GM23338 (cell line): Measurements from ENCODE around the gene SCAANT1. TPM values are rescaled to one million over a fixed set of nuclear protein-coding genes. Genes with fewer than 3 reads are reported as not detected.

Experiments used
- ATAC-seq: fragments of 200-7000 bp; cut with Tn5 transposase; 3 replicates; pipeline ENCODE4 v1.9.1; 2020
- DNase-seq: peaks from one replicate; pipeline ENCODE4 v3.0.0-alpha.2; 2015; ENCODE audit warnings: low spot score
- H2AFZ ChIP-seq: fragments of 200-600 bp; sonication (generic); 2 replicates; pipeline ENCODE4 v1.8.0; 2016; ENCODE audit warnings: antibody characterized with exemption, mild to moderate bottlenecking, moderate library complexity
- H3F3A ChIP-seq: fragments of 200-600 bp; sonication (generic); replicated peaks from 2 replicates; pipeline ENCODE4 v1.8.0; 2017; ENCODE audit warnings: antibody characterized with exemption, mixed run types, low read depth
- H3K27ac ChIP-seq: fragments of 200-600 bp; sonication (generic); 2 replicates; pipeline ENCODE4 v1.6.1; 2016; ENCODE audit warnings: low read depth
- H3K27me3 ChIP-seq: fragments of 200-600 bp; sonication (generic); 2 replicates; pipeline ENCODE4 v1.8.0; 2016; ENCODE audit warnings: mild to moderate bottlenecking, mixed run types, moderate library complexity; ENCODE audit not compliant: insufficient read depth
- H3K36me3 ChIP-seq: fragments of 200-600 bp; sonication (generic); 2 replicates; pipeline ENCODE4 v1.8.0; 2016; ENCODE audit warnings: mild to moderate bottlenecking; ENCODE audit not compliant: insufficient read depth
- H3K4me1 ChIP-seq: fragments of 200-600 bp; sonication (generic); 2 replicates; pipeline ENCODE4 v1.8.0; 2016; ENCODE audit warnings: mild to moderate bottlenecking, moderate library complexity; ENCODE audit not compliant: insufficient read depth
- H3K4me2 ChIP-seq: fragments of 200-600 bp; sonication (generic); 2 replicates; pipeline ENCODE4 v1.7.1; 2017; ENCODE audit warnings: mixed run types
- H3K4me3 ChIP-seq: fragments of 200-600 bp; sonication (generic); 2 replicates; pipeline ENCODE4 v1.6.1; 2016; ENCODE audit warnings: mixed run types
- H3K79me2 ChIP-seq: fragments of 200-600 bp; sonication (generic); replicated peaks from 2 replicates; pipeline ENCODE4 v1.8.0; 2017; ENCODE audit warnings: mild to moderate bottlenecking; ENCODE audit not compliant: insufficient read depth
- H3K9me2 ChIP-seq: fragments of 200-600 bp; sonication (generic); 2 replicates; pipeline ENCODE4 v1.8.0; 2017; ENCODE audit not compliant: insufficient read depth
- H4K20me1 ChIP-seq: fragments of 200-600 bp; sonication (generic); replicated peaks from 2 replicates; pipeline ENCODE4 v1.8.0; 2017; ENCODE audit warnings: mild to moderate bottlenecking; ENCODE audit not compliant: insufficient read depth
- H3K27ac Mint-ChIP-seq: 2 replicates; pipeline ENCODE4 v1.8.0; 2020; ENCODE audit warnings: inconsistent platforms, mild to moderate bottlenecking, moderate library complexity, mixed read lengths
- H3K27me3 Mint-ChIP-seq: 3 replicates; pipeline ENCODE4 v1.8.0; 2022; ENCODE audit warnings: low read depth, mild to moderate bottlenecking, moderate library complexity, mixed read lengths, inconsistent platforms; ENCODE audit not compliant: insufficient read depth, poor library complexity
- H3K36me3 Mint-ChIP-seq: 3 replicates; pipeline ENCODE4 v1.8.0; 2021; ENCODE audit warnings: low read depth, mild to moderate bottlenecking, inconsistent platforms, moderate library complexity, mixed read lengths
- H3K4me1 Mint-ChIP-seq: 3 replicates; pipeline ENCODE4 v1.8.0; 2020; ENCODE audit warnings: mild to moderate bottlenecking, inconsistent platforms, mixed read lengths
- H3K4me3 Mint-ChIP-seq: 3 replicates; pipeline ENCODE4 v1.8.0; 2021; ENCODE audit warnings: moderate library complexity, mild to moderate bottlenecking, inconsistent platforms, mixed read lengths
- H3K9me3 Mint-ChIP-seq: 3 replicates; pipeline ENCODE4 v1.8.0; 2020; ENCODE audit warnings: moderate library complexity, mild to moderate bottlenecking, inconsistent platforms, mixed read lengths
- CTCF ChIP-seq, 2 experiments: fragments of 200-600 bp in 1 of 2; sonication (generic) in 1 of 2; conservative IDR thresholded peaks; 2 replicates each; pipeline versions ENCODE4 v1.5.1 to v1.6.1; 2016 to 2017; ENCODE audit warnings: antibody characterized with exemption in 2 of 2, low read depth in 2 of 2, mild to moderate bottlenecking in 2 of 2, moderate library complexity in 1 of 2
- ETS1 ChIP-seq: IDR thresholded peaks from 2 replicates; pipeline ENCODE4 v1.6.1; 2016; ENCODE audit warnings: antibody characterized with exemption
- EZH2 ChIP-seq: fragments of 200-600 bp; sonication (generic); IDR thresholded peaks from one replicate; pipeline ENCODE4 v1.8.0; 2017; ENCODE audit warnings: antibody characterized with exemption, mild to moderate bottlenecking, low read depth; ENCODE audit not compliant: unreplicated experiment
- EZH2phosphoT487 ChIP-seq: fragments of 200-600 bp; sonication (generic); IDR thresholded peaks from one replicate; pipeline ENCODE4 v1.8.1; 2018; ENCODE audit warnings: antibody characterized with exemption; ENCODE audit not compliant: unreplicated experiment
- JUNB ChIP-seq: IDR thresholded peaks from one replicate; pipeline ENCODE4 v1.6.1; 2016; ENCODE audit warnings: antibody characterized with exemption; ENCODE audit not compliant: unreplicated experiment
- NANOG ChIP-seq: IDR thresholded peaks from 2 replicates; pipeline ENCODE4 v1.6.1; 2016; ENCODE audit warnings: antibody characterized with exemption, borderline replicate concordance
- POLR2AphosphoS5 ChIP-seq: IDR thresholded peaks from 2 replicates; pipeline ENCODE4 v1.6.1; 2016; ENCODE audit warnings: antibody characterized with exemption, low read depth
- REST ChIP-seq: IDR thresholded peaks from one replicate; pipeline ENCODE4 v1.6.1; 2018; ENCODE audit warnings: antibody characterized with exemption; ENCODE audit not compliant: unreplicated experiment
- STAT1 ChIP-seq: IDR thresholded peaks from one replicate; pipeline ENCODE4 v1.6.1; 2016; ENCODE audit warnings: antibody characterized with exemption; ENCODE audit not compliant: unreplicated experiment
- ZNF114 ChIP-seq: fragments of 250-450 bp; sonication (Bioruptor Pico); IDR thresholded peaks from 2 replicates; pipeline ENCODE4 v1.5.0; 2020; ENCODE audit warnings: mild to moderate bottlenecking, moderate library complexity
- ZNF331 ChIP-seq: fragments of 250-450 bp; sonication (Bioruptor Pico); IDR thresholded peaks from 2 replicates; pipeline ENCODE4 v1.5.0; 2020; ENCODE audit warnings: low read depth, mild to moderate bottlenecking, moderate library complexity
- ZNF462 ChIP-seq: fragments of 250-450 bp; sonication (Bioruptor Pico); IDR thresholded peaks from 2 replicates; pipeline ENCODE4 v1.5.0; 2020; ENCODE audit warnings: mild to moderate bottlenecking, moderate library complexity
- polyA plus RNA-seq: library from polyadenylated mRNA; unstranded; fragments of >200 nt; fragmentation: Nextera tagmentation; extraction: Ambion mirVana; gene quantifications from 2 replicates; pipeline ENCODE4 v1.2.1, GENCODE V29; 2016
- total RNA-seq: library from RNA; depleted of rRNA; stranded (reverse); fragments of >200 nt; shearing (Covaris generic); gene quantifications from 2 replicates; pipeline ENCODE4 v1.2.3, GENCODE V29; 2014

The SCAANT1 gene
- total and polyA plus RNA-seq, 2 experiments from 2014 or later: 1.2 TPM; not detected in 1

GRCh38 chr3:63911509-63911872 lies 692 bp downstream of the SCAANT1 start:
- Histone ChIP-seq H3K4me1 (peaks cover 5% of the 10 kb centered on the region), H4K20me1 (0 out of 2 replicates have a peak, but pooled peaks cover 4% of the 10 kb centered on the region), H3K79me2 (peaks cover 28% of the 10 kb centered on the region), H3K27ac (peak overlapping the region; percentile 68; the same call in 1 of the 2 replicates), H3K4me2 (peak overlapping the region; percentile 93), H3K36me3 (no peaks in the 10 kb centered on the region), H3F3A (no peaks in the 10 kb centered on the region), H3K27me3 (peaks cover 17% of the 10 kb centered on the region), H3K9me2 (no peaks in the 10 kb centered on the region), H2AFZ (peak overlapping the region; percentile 48; the same call in 1 of the 2 replicates), H3K4me3 (peak overlapping the region; percentile 81)
- ATAC-seq (no peak), DNase-seq (no peak)
- Mint-ChIP-seq H3K4me3 (peak overlapping the region; percentile 89), H3K9me3 (no peaks in the 10 kb centered on the region), H3K36me3 (peaks cover 12% of the 10 kb centered on the region; the same call in 2 of the 3 replicates), H3K27ac (peak overlapping the region; percentile 77; the same call in 1 of the 2 replicates), H3K4me1 (peaks cover 40% of the 10 kb centered on the region), H3K27me3 (peaks cover 5% of the 10 kb centered on the region)
- no peak for TF ChIP-seq ZNF462
- TF ChIP-seq JUNB: no peak
- no peak for TF ChIP-seq NANOG
- no peak for TF ChIP-seq CTCF (conservative IDR thresholded peaks at IDR 0.05; ENCODE audit: low read depth in 2 of 2)
- no peak for TF ChIP-seq REST
- no peak for TF ChIP-seq ZNF331 (CRISPR knock-in tag)
- TF ChIP-seq EZH2phosphoT487: no peak
- no peak for TF ChIP-seq EZH2
- no peak for TF ChIP-seq ETS1
- TF ChIP-seq POLR2AphosphoS5: no peak
- no peak for TF ChIP-seq ZNF114 (CRISPR knock-in tag)
- no peak for TF ChIP-seq STAT1
